SK-N-SH treated with all-trans-retinoic acid at 6 μM for 48 hours (cell line): ENCODE results near the gene PRUNE2.

Experiments used
- ATAC-seq: fragments of 200-7000 bp; cut with Tn5 transposase; 3 replicates; pipeline ENCODE4 v1.9.1; 2020; ENCODE audit warnings: mild to moderate bottlenecking, moderate library complexity
- ARNTL ChIP-seq: fragments of 450-650 bp; formaldehyde crosslinking; IDR thresholded peaks from 2 replicates; pipeline ENCODE4 v1.5.0; 2020; ENCODE audit warnings: low read depth, mild to moderate bottlenecking, moderate library complexity, borderline replicate concordance
- CSDC2 ChIP-seq: fragments of 250-450 bp; sonication (Bioruptor Pico); IDR thresholded peaks from 2 replicates; pipeline ENCODE4 v1.5.0; 2020; ENCODE audit warnings: mild to moderate bottlenecking, moderate library complexity
- CSRNP3 ChIP-seq: fragments of 250-450 bp; sonication (Bioruptor Pico); IDR thresholded peaks from 2 replicates; pipeline ENCODE4 v1.5.1; 2021; ENCODE audit warnings: mild to moderate bottlenecking, moderate library complexity
- ESRRG ChIP-seq: fragments of 250-450 bp; sonication (Bioruptor Pico); IDR thresholded peaks from 2 replicates; pipeline ENCODE4 v1.6.1; 2021; ENCODE audit warnings: mild to moderate bottlenecking
- GLIS3 ChIP-seq: fragments of 250-450 bp; sonication (Bioruptor Pico); IDR thresholded peaks from 2 replicates; pipeline ENCODE4 v1.5.0; 2020; ENCODE audit warnings: mild to moderate bottlenecking, moderate library complexity
- OSR1 ChIP-seq: fragments of 250-450 bp; sonication (Bioruptor Pico); IDR thresholded peaks from 2 replicates; pipeline ENCODE4 v1.8.0; 2022; ENCODE audit warnings: moderate library complexity, mild to moderate bottlenecking, inconsistent platforms
- PPARA ChIP-seq: fragments of 250-450 bp; sonication (Bioruptor Pico); IDR thresholded peaks from 2 replicates; pipeline ENCODE4 v1.5.0; 2020; ENCODE audit warnings: mild to moderate bottlenecking, borderline replicate concordance
- RARB ChIP-seq: fragments of 250-450 bp; sonication (Bioruptor Pico); IDR thresholded peaks from 2 replicates; pipeline ENCODE4 v1.8.0; 2021; ENCODE audit warnings: mild to moderate bottlenecking, moderate library complexity
- SNAI2 ChIP-seq: fragments of 250-450 bp; sonication (Bioruptor Pico); IDR thresholded peaks from 2 replicates; pipeline ENCODE4 v1.5.0; 2020; ENCODE audit warnings: mild to moderate bottlenecking, moderate library complexity
- TOX ChIP-seq: fragments of 250-450 bp; sonication (Bioruptor Pico); IDR thresholded peaks from 2 replicates; pipeline ENCODE4 v1.8.0; 2021; ENCODE audit warnings: mild to moderate bottlenecking, moderate library complexity, borderline replicate concordance
- ZC3H10 ChIP-seq: fragments of 250-450 bp; sonication (Bioruptor Pico); IDR thresholded peaks from 2 replicates; pipeline ENCODE4 v1.5.1; 2021; ENCODE audit warnings: mild to moderate bottlenecking, moderate library complexity
- ZFP3 ChIP-seq: fragments of 250-450 bp; sonication (Bioruptor Pico); IDR thresholded peaks from 2 replicates; pipeline ENCODE4 v1.5.0; 2020; ENCODE audit warnings: mild to moderate bottlenecking, moderate library complexity
- ZNF565 ChIP-seq: fragments of 450-650 bp; formaldehyde crosslinking; conservative IDR thresholded peaks from 2 replicates; pipeline ENCODE4 v1.5.0; 2020; ENCODE audit warnings: low read depth, mild to moderate bottlenecking, moderate library complexity
- ZNF70 ChIP-seq: fragments of 450-650 bp; formaldehyde crosslinking; IDR thresholded peaks from 2 replicates; pipeline ENCODE4 v1.5.0; 2020; ENCODE audit warnings: mild to moderate bottlenecking, moderate library complexity
- TF ChIP-seq, protein P1 (sequence below): fragments of 250-450 bp; sonication (Bioruptor Pico); IDR thresholded peaks from 2 replicates; pipeline ENCODE4 v1.8.0; 2021; ENCODE audit warnings: low read depth, mild to moderate bottlenecking, moderate library complexity, borderline replicate concordance
- TF ChIP-seq, protein P2 (sequence below): fragments of 250-450 bp; sonication (Bioruptor Pico); IDR thresholded peaks from 2 replicates; pipeline ENCODE4 v1.5.0; 2020; ENCODE audit warnings: mild to moderate bottlenecking, moderate library complexity
- TF ChIP-seq, protein P3 (sequence below): fragments of 250-450 bp; sonication (Bioruptor Pico); IDR thresholded peaks from 2 replicates; pipeline ENCODE4 v1.8.0; 2020; ENCODE audit warnings: mild to moderate bottlenecking, moderate library complexity, borderline replicate concordance
- TF ChIP-seq, protein P4 (sequence below): fragments of 250-450 bp; sonication (Bioruptor Pico); IDR thresholded peaks from 2 replicates; pipeline ENCODE4 v1.5.1; 2020; ENCODE audit warnings: low read depth, mild to moderate bottlenecking, moderate library complexity

Gene PRUNE2

GRCh38 chr9:76607730-76608436 is 298.0 kb downstream of the PRUNE2 start:
- ATAC-seq = no peak
- TF ChIP-seq ZFP3 (CRISPR knock-in tag) (no peak), RARB (CRISPR knock-in tag) (no peak), ZC3H10 (CRISPR knock-in tag) (no peak), ESRRG (CRISPR knock-in tag) (no peak), TOX (CRISPR knock-in tag) (no peak), GLIS3 (CRISPR knock-in tag) (no peak), ZNF70 (CRISPR knock-in tag) (no peak)
- TF ChIP-seq, protein P1, sequence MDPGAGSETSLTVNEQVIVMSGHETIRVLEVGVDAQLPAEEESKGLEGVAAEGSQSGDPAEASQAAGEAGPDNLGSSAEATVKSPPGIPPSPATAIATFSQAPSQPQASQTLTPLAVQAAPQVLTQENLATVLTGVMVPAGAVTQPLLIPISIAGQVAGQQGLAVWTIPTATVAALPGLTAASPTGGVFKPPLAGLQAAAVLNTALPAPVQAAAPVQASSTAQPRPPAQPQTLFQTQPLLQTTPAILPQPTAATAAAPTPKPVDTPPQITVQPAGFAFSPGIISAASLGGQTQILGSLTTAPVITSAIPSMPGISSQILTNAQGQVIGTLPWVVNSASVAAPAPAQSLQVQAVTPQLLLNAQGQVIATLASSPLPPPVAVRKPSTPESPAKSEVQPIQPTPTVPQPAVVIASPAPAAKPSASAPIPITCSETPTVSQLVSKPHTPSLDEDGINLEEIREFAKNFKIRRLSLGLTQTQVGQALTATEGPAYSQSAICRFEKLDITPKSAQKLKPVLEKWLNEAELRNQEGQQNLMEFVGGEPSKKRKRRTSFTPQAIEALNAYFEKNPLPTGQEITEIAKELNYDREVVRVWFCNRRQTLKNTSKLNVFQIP (CRISPR knock-in tag) = no peak
- TF ChIP-seq, protein P2, sequence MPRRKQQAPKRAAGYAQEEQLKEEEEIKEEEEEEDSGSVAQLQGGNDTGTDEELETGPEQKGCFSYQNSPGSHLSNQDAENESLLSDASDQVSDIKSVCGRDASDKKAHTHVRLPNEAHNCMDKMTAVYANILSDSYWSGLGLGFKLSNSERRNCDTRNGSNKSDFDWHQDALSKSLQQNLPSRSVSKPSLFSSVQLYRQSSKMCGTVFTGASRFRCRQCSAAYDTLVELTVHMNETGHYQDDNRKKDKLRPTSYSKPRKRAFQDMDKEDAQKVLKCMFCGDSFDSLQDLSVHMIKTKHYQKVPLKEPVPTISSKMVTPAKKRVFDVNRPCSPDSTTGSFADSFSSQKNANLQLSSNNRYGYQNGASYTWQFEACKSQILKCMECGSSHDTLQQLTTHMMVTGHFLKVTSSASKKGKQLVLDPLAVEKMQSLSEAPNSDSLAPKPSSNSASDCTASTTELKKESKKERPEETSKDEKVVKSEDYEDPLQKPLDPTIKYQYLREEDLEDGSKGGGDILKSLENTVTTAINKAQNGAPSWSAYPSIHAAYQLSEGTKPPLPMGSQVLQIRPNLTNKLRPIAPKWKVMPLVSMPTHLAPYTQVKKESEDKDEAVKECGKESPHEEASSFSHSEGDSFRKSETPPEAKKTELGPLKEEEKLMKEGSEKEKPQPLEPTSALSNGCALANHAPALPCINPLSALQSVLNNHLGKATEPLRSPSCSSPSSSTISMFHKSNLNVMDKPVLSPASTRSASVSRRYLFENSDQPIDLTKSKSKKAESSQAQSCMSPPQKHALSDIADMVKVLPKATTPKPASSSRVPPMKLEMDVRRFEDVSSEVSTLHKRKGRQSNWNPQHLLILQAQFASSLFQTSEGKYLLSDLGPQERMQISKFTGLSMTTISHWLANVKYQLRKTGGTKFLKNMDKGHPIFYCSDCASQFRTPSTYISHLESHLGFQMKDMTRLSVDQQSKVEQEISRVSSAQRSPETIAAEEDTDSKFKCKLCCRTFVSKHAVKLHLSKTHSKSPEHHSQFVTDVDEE (CRISPR knock-in tag) = no peak
- TF ChIP-seq, all 23 proteins: peak for 0

GRCh38 chr9:76605321-76605900 is 300.5 kb downstream of the PRUNE2 start:
- ATAC-seq = no peak
- no peak for TF ChIP-seq ZFP3 (CRISPR knock-in tag)
- TF ChIP-seq, protein P3, sequence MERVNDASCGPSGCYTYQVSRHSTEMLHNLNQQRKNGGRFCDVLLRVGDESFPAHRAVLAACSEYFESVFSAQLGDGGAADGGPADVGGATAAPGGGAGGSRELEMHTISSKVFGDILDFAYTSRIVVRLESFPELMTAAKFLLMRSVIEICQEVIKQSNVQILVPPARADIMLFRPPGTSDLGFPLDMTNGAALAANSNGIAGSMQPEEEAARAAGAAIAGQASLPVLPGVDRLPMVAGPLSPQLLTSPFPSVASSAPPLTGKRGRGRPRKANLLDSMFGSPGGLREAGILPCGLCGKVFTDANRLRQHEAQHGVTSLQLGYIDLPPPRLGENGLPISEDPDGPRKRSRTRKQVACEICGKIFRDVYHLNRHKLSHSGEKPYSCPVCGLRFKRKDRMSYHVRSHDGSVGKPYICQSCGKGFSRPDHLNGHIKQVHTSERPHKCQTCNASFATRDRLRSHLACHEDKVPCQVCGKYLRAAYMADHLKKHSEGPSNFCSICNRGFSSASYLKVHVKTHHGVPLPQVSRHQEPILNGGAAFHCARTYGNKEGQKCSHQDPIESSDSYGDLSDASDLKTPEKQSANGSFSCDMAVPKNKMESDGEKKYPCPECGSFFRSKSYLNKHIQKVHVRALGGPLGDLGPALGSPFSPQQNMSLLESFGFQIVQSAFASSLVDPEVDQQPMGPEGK (CRISPR knock-in tag) = no peak
- TF ChIP-seq, protein P4, sequence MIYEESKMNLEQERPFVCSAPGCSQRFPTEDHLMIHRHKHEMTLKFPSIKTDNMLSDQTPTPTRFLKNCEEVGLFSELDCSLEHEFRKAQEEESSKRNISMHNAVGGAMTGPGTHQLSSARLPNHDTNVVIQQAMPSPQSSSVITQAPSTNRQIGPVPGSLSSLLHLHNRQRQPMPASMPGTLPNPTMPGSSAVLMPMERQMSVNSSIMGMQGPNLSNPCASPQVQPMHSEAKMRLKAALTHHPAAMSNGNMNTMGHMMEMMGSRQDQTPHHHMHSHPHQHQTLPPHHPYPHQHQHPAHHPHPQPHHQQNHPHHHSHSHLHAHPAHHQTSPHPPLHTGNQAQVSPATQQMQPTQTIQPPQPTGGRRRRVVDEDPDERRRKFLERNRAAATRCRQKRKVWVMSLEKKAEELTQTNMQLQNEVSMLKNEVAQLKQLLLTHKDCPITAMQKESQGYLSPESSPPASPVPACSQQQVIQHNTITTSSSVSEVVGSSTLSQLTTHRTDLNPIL (CRISPR knock-in tag) = no peak
- TF ChIP-seq ZNF70 (CRISPR knock-in tag) = no peak
- no peak for TF ChIP-seq OSR1 (CRISPR knock-in tag)
- TF ChIP-seq GLIS3 (CRISPR knock-in tag) = no peak
- TF ChIP-seq CSDC2 (CRISPR knock-in tag) = no peak

DNA sequence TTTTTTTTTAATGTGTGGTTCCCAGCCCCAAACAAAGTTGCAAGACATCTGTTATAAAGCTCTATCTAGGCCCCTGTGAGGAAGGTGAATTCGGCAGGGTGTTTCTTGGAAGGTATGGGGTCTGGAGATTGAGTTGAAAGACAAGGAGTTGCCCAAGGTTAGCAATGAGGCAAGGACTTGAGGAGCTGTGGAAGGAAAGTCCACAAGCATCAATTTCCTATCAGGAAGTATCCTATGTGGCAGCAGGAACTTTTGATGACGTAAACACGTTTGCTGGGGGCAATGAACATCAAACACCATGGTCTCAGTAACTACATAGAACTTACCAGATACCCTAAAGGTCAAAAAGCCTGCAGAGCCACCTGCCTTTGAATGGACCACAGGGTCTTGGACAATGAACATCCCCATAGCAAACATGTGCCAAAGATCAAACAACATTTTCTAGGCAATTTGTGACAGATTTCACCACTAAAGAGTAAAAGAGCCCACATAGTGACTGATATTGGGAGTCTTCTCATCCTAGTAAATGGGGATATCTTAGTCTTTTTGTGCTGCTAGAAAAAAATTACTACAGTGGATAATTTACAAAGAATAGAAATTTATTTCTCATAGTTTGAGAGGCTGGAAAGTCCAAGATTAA is 301.9 kb downstream of the PRUNE2 start:
- ATAC-seq = no peak
- TF ChIP-seq RARB (CRISPR knock-in tag) (no peak), ARNTL (CRISPR knock-in tag) (no peak), CSDC2 (CRISPR knock-in tag) (no peak), SNAI2 (CRISPR knock-in tag) (no peak), ZFP3 (CRISPR knock-in tag) (no peak), GLIS3 (CRISPR knock-in tag) (no peak), TOX (CRISPR knock-in tag) (no peak), CSRNP3 (CRISPR knock-in tag) (no peak), PPARA (CRISPR knock-in tag) (no peak), ZNF565 (CRISPR knock-in tag) (no peak)
- TF ChIP-seq, protein P2 (CRISPR knock-in tag) = no peak
- TF ChIP-seq, protein P4 (CRISPR knock-in tag) = no peak
- TF ChIP-seq, protein P3 (CRISPR knock-in tag) = no peak
